Fibroblast of lung (primary cell): Measurements from ENCODE around the gene FAU. TPM values are rescaled to one million over a fixed set of nuclear protein-coding genes. Genes with fewer than 3 reads are reported as not detected.

Experiments used
- DNase-seq, 2 donors: peaks; one replicate each; pipeline versions ENCODE4 v3.0.0 to v3.0.0-alpha.2; 2010; ENCODE audit warnings: low read depth in 2 of 2
- H2AFZ ChIP-seq: 2 replicates; pipeline ENCODE4 v1.5.1; 2012; ENCODE audit warnings: low read length, control low read depth, inconsistent platforms
- H3K27ac ChIP-seq: 2 replicates; pipeline ENCODE4 v1.5.1; 2011; ENCODE audit warnings: low read length, control low read depth; ENCODE audit not compliant: insufficient read depth
- H3K27me3 ChIP-seq: 2 replicates; pipeline ENCODE4 v1.5.1; 2011; ENCODE audit warnings: mild to moderate bottlenecking, low read length; ENCODE audit not compliant: control insufficient read depth, insufficient read depth
- H3K36me3 ChIP-seq: 2 replicates; pipeline ENCODE4 v1.5.1; 2011; ENCODE audit warnings: low read length; ENCODE audit not compliant: control insufficient read depth, insufficient read depth
- H3K4me1 ChIP-seq: 2 replicates; pipeline ENCODE4 v1.5.1; 2011; ENCODE audit warnings: low read length; ENCODE audit not compliant: control insufficient read depth, insufficient read depth; ENCODE audit errors: extremely low read depth
- H3K4me2 ChIP-seq: 2 replicates; pipeline ENCODE4 v1.5.1; 2011; ENCODE audit warnings: low read length, control low read depth; ENCODE audit not compliant: insufficient read depth; ENCODE audit errors: extremely low read depth
- H3K4me3 ChIP-seq, 4 experiments: fragments of 200-600 bp in 1 of 4; sonication (generic) in 1 of 4; replicated peaks in 1 of 4; 2 replicates each; pipeline ENCODE4 v1.5.1; 2011 to 2016; ENCODE audit warnings: low read length in 4 of 4, low read depth in 3 of 4, mild to moderate bottlenecking in 3 of 4, control low read depth in 2 of 4, inconsistent platforms in 1 of 4, mixed read lengths in 1 of 4; ENCODE audit not compliant: insufficient read depth in 1 of 4; ENCODE audit errors: control extremely low read depth in 1 of 4
- H3K79me2 ChIP-seq: 2 replicates; pipeline ENCODE4 v1.5.1; 2012; ENCODE audit warnings: mild to moderate bottlenecking, low read length, inconsistent platforms; ENCODE audit not compliant: control insufficient read depth, insufficient read depth
- H3K9ac ChIP-seq: 2 replicates; pipeline ENCODE4 v1.5.1; 2011; ENCODE audit warnings: mild to moderate bottlenecking, low read length, control low read depth; ENCODE audit not compliant: insufficient read depth
- H3K9me3 ChIP-seq: 2 replicates; pipeline ENCODE4 v1.5.1; 2012; ENCODE audit warnings: low read depth, low read length; ENCODE audit not compliant: control insufficient read depth, insufficient read depth
- H4K20me1 ChIP-seq: 2 replicates; pipeline ENCODE4 v1.5.1; 2011; ENCODE audit warnings: low read length; ENCODE audit not compliant: control insufficient read depth, insufficient read depth; ENCODE audit errors: extremely low read depth
- EZH2 ChIP-seq: IDR thresholded peaks from 2 replicates; pipeline ENCODE4 v1.5.1; 2012; ENCODE audit warnings: low read length, control low read depth, mild to moderate bottlenecking; ENCODE audit errors: missing control alignments
- polyA plus RNA-seq, 2 donors: library from polyadenylated mRNA; depleted of rRNA in 1 of 2; stranded (reverse) in 1 of 2; unstranded in 1 of 2; fragments of >200 nt; gene quantifications; 2 replicates each; pipeline ENCODE4 v1.2.1, GENCODE V29; 2011 to 2012; ENCODE audit warnings: missing spikeins in 1 of 2
- total RNA-seq: library from RNA; depleted of rRNA; stranded (reverse); fragments of >200 nt; gene quantifications from 2 replicates; pipeline ENCODE4 v1.2.1, GENCODE V29; 2014
- TF ChIP-seq, protein P1 (sequence below), 2 donors: IDR thresholded peaks in 1 of 2; conservative IDR thresholded peaks in 1 of 2; 1 replicate in 1 of 2; 2 replicates in 1 of 2; pipeline ENCODE4 v1.5.1; 2011 to 2012; ENCODE audit warnings: low read length in 2 of 2, control low read depth in 1 of 2, inconsistent platforms in 1 of 2, low read depth in 1 of 2, mild to moderate bottlenecking in 1 of 2

Gene FAU
- total and polyA plus RNA-seq, 2 donors (not counting 1 experiment from before 2014, with no cell fraction given), result 256 to 336 TPM

DNA sequence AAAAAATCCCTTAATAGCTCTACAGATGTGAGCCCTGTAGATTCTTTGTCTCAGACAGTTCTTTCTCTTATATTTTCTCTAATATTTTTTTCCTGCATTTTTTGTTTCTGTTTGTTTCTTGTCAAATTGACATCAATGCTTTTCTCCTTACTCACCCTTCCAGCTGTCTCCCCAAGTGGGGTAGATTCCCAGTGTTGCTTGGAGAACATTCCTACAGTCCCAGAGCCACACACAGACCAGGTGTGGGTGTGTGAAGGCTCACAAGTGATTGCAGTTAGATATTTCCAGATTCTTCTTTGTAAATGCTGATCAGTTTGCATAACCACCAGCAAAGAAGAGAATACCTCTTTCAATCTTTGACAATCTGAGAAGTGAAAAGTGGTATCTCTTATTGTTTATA lies 18.5 kb downstream of the FAU start:
- peaks cover 2% of the 10 kb centered on the region for H3K36me3 ChIP-seq
- no peak overlapping the region for H3K4me2 ChIP-seq
- H3K79me2 ChIP-seq, result no peaks in the 10 kb centered on the region

DNA sequence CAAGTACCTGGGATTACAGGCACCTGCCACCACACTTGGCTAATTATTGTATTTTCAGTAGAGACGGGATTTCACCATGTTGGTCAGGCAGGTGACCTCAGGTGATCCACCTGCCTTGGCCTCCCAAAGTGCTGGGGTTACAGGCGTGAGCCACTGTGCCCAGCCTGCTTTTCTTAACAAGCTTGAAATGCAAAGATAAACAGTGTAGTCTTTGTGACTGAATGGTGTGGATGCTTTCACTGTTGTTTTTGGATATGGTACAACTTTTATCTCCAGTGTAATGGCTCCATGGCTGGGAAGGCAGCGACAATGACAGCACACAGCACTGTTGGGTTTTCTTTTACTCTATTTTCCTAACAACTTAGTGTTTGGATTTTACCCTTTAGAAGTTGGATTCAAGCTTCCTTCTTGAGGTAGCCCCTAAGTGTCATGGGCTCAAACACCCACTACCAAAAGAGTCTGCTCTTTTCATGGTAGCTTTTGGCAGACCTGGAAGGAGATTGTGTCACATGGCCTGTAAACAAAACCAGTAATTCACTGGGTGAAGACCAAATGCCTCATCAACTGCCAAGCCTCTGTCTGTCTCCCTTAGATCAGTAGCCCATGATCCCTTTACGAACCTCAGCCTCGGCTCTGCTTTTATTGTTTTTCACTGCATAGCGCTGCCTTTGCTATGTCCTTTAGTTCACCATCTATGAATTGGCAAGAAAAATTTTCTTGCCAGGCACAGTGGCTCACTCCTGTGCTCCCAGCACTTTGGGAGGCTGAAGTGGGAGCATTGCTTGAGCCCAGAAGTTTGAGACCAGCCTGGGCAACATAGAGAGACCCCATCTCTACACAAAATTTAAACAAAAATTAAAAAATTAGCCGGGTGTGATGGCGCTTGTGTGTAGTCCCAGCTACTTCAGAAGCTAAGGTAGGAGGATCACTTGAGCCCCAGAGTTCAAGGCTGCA lies 19.5 kb downstream of the FAU start:
- TF ChIP-seq, protein P1, sequence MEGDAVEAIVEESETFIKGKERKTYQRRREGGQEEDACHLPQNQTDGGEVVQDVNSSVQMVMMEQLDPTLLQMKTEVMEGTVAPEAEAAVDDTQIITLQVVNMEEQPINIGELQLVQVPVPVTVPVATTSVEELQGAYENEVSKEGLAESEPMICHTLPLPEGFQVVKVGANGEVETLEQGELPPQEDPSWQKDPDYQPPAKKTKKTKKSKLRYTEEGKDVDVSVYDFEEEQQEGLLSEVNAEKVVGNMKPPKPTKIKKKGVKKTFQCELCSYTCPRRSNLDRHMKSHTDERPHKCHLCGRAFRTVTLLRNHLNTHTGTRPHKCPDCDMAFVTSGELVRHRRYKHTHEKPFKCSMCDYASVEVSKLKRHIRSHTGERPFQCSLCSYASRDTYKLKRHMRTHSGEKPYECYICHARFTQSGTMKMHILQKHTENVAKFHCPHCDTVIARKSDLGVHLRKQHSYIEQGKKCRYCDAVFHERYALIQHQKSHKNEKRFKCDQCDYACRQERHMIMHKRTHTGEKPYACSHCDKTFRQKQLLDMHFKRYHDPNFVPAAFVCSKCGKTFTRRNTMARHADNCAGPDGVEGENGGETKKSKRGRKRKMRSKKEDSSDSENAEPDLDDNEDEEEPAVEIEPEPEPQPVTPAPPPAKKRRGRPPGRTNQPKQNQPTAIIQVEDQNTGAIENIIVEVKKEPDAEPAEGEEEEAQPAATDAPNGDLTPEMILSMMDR (conservative IDR thresholded peaks at IDR 0.05 in 1 of 2, IDR thresholded peaks at IDR 0.05 in 1 of 2; ENCODE audit: low read depth in 1 of 2, low read length in 2 of 2), result no peak
- TF ChIP-seq EZH2, result no peak
- no peak overlapping the region for H2AFZ ChIP-seq
- H4K20me1 ChIP-seq, result no peaks in the 10 kb centered on the region
- H3K4me3 ChIP-seq, result no peak overlapping the region
- no peaks in the 10 kb centered on the region for H3K27me3 ChIP-seq
- no peak overlapping the region for H3K27ac ChIP-seq
- H3K4me1 ChIP-seq, result no peaks in the 10 kb centered on the region
- peak in 1 of 2 donors; percentile 33 for DNase-seq
- no peak overlapping the region for H3K4me2 ChIP-seq
- H3K9me3 ChIP-seq, result no peaks in the 10 kb centered on the region
- H3K36me3 ChIP-seq, result no peaks in the 10 kb centered on the region
- H3K9ac ChIP-seq, result no peak overlapping the region
- no peaks in the 10 kb centered on the region for H3K79me2 ChIP-seq

More for the DNA sequence above, 18.5 kb downstream of the FAU start:
- TF ChIP-seq, protein P1 (conservative IDR thresholded peaks at IDR 0.05 in 1 of 2, IDR thresholded peaks at IDR 0.05 in 1 of 2; ENCODE audit: low read depth in 1 of 2, low read length in 2 of 2), result no peak
- TF ChIP-seq EZH2, result no peak
- Histone ChIP-seq H3K27me3 (no peaks in the 10 kb centered on the region), H3K9ac (no peak overlapping the region), H3K4me1 (no peaks in the 10 kb centered on the region), H3K27ac (no peak overlapping the region), H2AFZ (no peak overlapping the region), H3K4me3 (no peak overlapping the region), H3K9me3 (no peaks in the 10 kb centered on the region), H4K20me1 (no peaks in the 10 kb centered on the region)
- DNase-seq, result no peak

DNA sequence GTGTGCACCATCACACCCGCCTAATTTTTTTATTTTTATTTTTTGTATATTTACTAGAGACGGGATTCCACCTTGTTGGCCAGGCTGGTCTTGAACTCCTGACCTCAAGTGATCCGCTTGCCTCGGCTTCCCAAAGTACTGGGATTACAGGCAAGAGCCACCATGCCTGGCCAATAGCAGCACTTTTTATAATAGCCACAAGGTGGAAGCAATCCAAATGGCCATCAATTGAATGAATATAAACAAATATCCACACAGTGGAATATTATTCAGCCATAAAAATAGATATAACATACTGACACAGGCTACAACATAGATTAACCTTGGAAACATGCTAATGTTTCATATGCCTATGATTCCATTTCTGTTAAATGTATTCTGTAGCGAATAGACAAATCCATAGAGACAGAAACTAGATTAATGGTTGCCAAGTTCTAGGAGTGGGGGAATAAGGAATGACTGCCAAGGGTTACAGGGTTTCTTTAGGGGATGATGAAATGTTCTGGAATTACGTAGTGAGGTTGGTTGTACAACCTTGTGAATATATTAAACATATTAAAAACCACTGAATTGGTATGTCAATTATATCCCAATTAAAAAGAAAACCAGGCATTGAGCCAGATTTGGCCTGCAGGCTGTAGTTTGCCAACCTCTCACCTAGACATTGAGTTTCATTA lies 21.1 kb downstream of the FAU start:
- Histone ChIP-seq H3K9me3 (no peaks in the 10 kb centered on the region), H3K4me3 (no peak overlapping the region), H3K27me3 (no peaks in the 10 kb centered on the region), H3K9ac (no peak overlapping the region), H3K4me2 (no peak overlapping the region), H2AFZ (no peak overlapping the region), H3K36me3 (no peaks in the 10 kb centered on the region), H3K4me1 (peaks cover 3% of the 10 kb centered on the region), H4K20me1 (no peaks in the 10 kb centered on the region), H3K79me2 (peaks cover 4% of the 10 kb centered on the region), H3K27ac (no peak overlapping the region)
- DNase-seq, result peak in 1 of 2 donors; percentile 44
- no peak for TF ChIP-seq EZH2
- TF ChIP-seq, protein P1 (conservative IDR thresholded peaks at IDR 0.05 in 1 of 2, IDR thresholded peaks at IDR 0.05 in 1 of 2; ENCODE audit: low read depth in 1 of 2, low read length in 2 of 2), result no peak
